Hepatocyte (in vitro differentiated cells): ENCODE results near the gene SGSM1. TPM values are rescaled to one million over a fixed set of nuclear protein-coding genes. Genes with fewer than 3 reads are reported as not detected.
A peak's percentile ranks its signal among the peaks of the same experiment; 100 is the strongest.

Experiments
- DNase-seq: peaks from one replicate; pipeline ENCODE4 v3.0.0-alpha.2; 2016; ENCODE audit warnings: low spot score
- H2AFZ ChIP-seq: fragments of 200-600 bp; sonication (generic); 2 replicates; pipeline ENCODE4 v1.6.0; 2016; ENCODE audit warnings: antibody characterized with exemption, mild to moderate bottlenecking
- H3K27ac ChIP-seq: fragments of 200-600 bp; sonication (generic); 2 replicates; pipeline ENCODE4 v1.5.1; 2016; ENCODE audit warnings: mild to moderate bottlenecking
- H3K27me3 ChIP-seq: fragments of 200-600 bp; sonication (generic); 2 replicates; pipeline ENCODE4 v1.6.1; 2016
- H3K36me3 ChIP-seq: fragments of 200-600 bp; sonication (generic); replicated peaks from 2 replicates; pipeline ENCODE4 v1.5.1; 2016; ENCODE audit warnings: low read depth; ENCODE audit not compliant: insufficient read depth
- H3K4me1 ChIP-seq: fragments of 200-600 bp; sonication (generic); 2 replicates; pipeline ENCODE4 v1.5.1; 2016; ENCODE audit warnings: mild to moderate bottlenecking, moderate library complexity; ENCODE audit not compliant: insufficient read depth
- H3K4me2 ChIP-seq: fragments of 200-600 bp; sonication (generic); 2 replicates; pipeline ENCODE4 v1.6.0; 2016
- H3K4me3 ChIP-seq: fragments of 200-600 bp; sonication (generic); 2 replicates; pipeline ENCODE4 v1.5.1; 2016; ENCODE audit warnings: mild to moderate bottlenecking
- H3K79me2 ChIP-seq: fragments of 200-600 bp; sonication (generic); 2 replicates; pipeline ENCODE4 v1.6.0; 2017; ENCODE audit warnings: mild to moderate bottlenecking
- H3K9me2 ChIP-seq: fragments of 200-600 bp; sonication (generic); replicated peaks from 2 replicates; pipeline ENCODE4 v1.6.0; 2017; ENCODE audit warnings: mild to moderate bottlenecking; ENCODE audit not compliant: insufficient read depth
- H3K9me3 ChIP-seq: fragments of 200-600 bp; sonication (generic); 2 replicates; pipeline ENCODE4 v1.5.1; 2016; ENCODE audit warnings: low read depth, mild to moderate bottlenecking
- H4K20me1 ChIP-seq: fragments of 200-600 bp; sonication (generic); 2 replicates; pipeline ENCODE4 v1.6.0; 2016; ENCODE audit warnings: mild to moderate bottlenecking; ENCODE audit not compliant: insufficient read depth, poor library complexity, severe bottlenecking
- CTCF ChIP-seq: fragments of 200-600 bp; sonication (generic); IDR thresholded peaks from 2 replicates; pipeline ENCODE4 v1.5.1; 2016; ENCODE audit warnings: antibody characterized with exemption, mild to moderate bottlenecking; ENCODE audit not compliant: poor library complexity
- EZH2 ChIP-seq: fragments of 200-600 bp; sonication (generic); IDR thresholded peaks from 2 replicates; pipeline ENCODE4 v1.6.1; 2016; ENCODE audit warnings: antibody characterized with exemption, mild to moderate bottlenecking, borderline replicate concordance
- EZH2phosphoT487 ChIP-seq: fragments of 200-600 bp; sonication (generic); IDR thresholded peaks from one replicate; pipeline ENCODE4 v1.6.1; 2018; ENCODE audit warnings: antibody characterized with exemption, mild to moderate bottlenecking, low read depth, moderate library complexity; ENCODE audit not compliant: unreplicated experiment, severe bottlenecking
- WGBS: methylation state at CpG from one replicate; pipeline ENCODE4 v1.1.6; 2016; ENCODE audit warnings: low lambda C conversion rate; ENCODE audit errors: missing lambda C conversion rate; 5-methylcytosine and 5-hydroxymethylcytosine counted together
- polyA plus RNA-seq: library from polyadenylated mRNA; unstranded; fragments of >200 nt; fragmentation: Nextera tagmentation; extraction: Ambion mirVana; gene quantifications from 2 replicates; pipeline ENCODE4 v1.2.1, GENCODE V29; 2016
- total RNA-seq: library from RNA; depleted of rRNA; stranded (reverse); fragments of >200 nt; gene quantifications from 2 replicates; pipeline ENCODE4 v1.2.3, GENCODE V29; 2014

Gene SGSM1
- total and polyA plus RNA-seq, 2 experiments from 2014 or later = 1.7 to 3.5 TPM

GRCh38 chr22:24809331-24809730, 3.3 kb downstream of the SGSM1 start:
- Histone ChIP-seq H3K36me3 (no peaks in the 10 kb centered on the region), H3K9me3 (no peaks in the 10 kb centered on the region), H3K27ac (no peak overlapping the region), H3K4me2 (no peak overlapping the region), H3K79me2 (no peaks in the 10 kb centered on the region), H3K9me2 (no peaks in the 10 kb centered on the region), H4K20me1 (no peaks in the 10 kb centered on the region), H3K4me1 (no peaks in the 10 kb centered on the region), H2AFZ (no peak overlapping the region), H3K4me3 (no peak overlapping the region), H3K27me3 (no peaks in the 10 kb centered on the region)
- 58% methylated on average over 2 of the region's 2 CpGs for WGBS
- DNase-seq = no peak
- TF ChIP-seq CTCF = no peak
- TF ChIP-seq EZH2phosphoT487 = no peak
- no peak for TF ChIP-seq EZH2

- no peaks in the 10 kb centered on the region for H3K4me1 ChIP-seq
- H3K27ac ChIP-seq = peak overlapping the region; percentile 12
- H3K27me3 ChIP-seq = no peaks in the 10 kb centered on the region
- no peaks in the 10 kb centered on the region for H3K9me3 ChIP-seq
- no peaks in the 10 kb centered on the region for H3K36me3 ChIP-seq
- no peaks in the 10 kb centered on the region for H3K9me2 ChIP-seq
- H2AFZ ChIP-seq = no peak overlapping the region
- TF ChIP-seq EZH2phosphoT487 = no peak
- no peaks in the 10 kb centered on the region for H4K20me1 ChIP-seq
- 76% methylated on average over 14 of the region's 14 CpGs for WGBS
- no peak overlapping the region for H3K4me3 ChIP-seq
- no peak overlapping the region for H3K4me2 ChIP-seq
- H3K79me2 ChIP-seq = no peaks in the 10 kb centered on the region
- peak; percentile 44 for DNase-seq
Measured at GRCh38 chr22:24810043-24810749, 4.2 kb downstream of the SGSM1 start.

GRCh38 chr22:24812950-24813775, 7.2 kb downstream of the SGSM1 start:
- H4K20me1 ChIP-seq = no peaks in the 10 kb centered on the region
- no peak overlapping the region for H2AFZ ChIP-seq
- H3K27me3 ChIP-seq = no peaks in the 10 kb centered on the region
- no peaks in the 10 kb centered on the region for H3K9me2 ChIP-seq
- H3K27ac ChIP-seq = no peak overlapping the region
- no peak overlapping the region for H3K4me2 ChIP-seq
- H3K36me3 ChIP-seq = no peaks in the 10 kb centered on the region
- H3K4me3 ChIP-seq = no peak overlapping the region
- no peaks in the 10 kb centered on the region for H3K79me2 ChIP-seq
- 88% methylated on average over 13 of the region's 13 CpGs for WGBS
- H3K9me3 ChIP-seq = no peaks in the 10 kb centered on the region
- no peak for DNase-seq
- H3K4me1 ChIP-seq = no peaks in the 10 kb centered on the region
- TF ChIP-seq CTCF (no peak), EZH2 (no peak), EZH2phosphoT487 (no peak)
